GM12878 (cell line): ENCODE measurements around the gene EPHA1.

Experiments
- BRCA1 ChIP-seq: IDR thresholded peaks from 2 replicates; pipeline ENCODE4 v1.6.1; 2011; ENCODE audit warnings: low read depth, low read length, improper control_type of control experiment
- TCF7 ChIP-seq: IDR thresholded peaks from 2 replicates; pipeline ENCODE4 v1.6.1; 2014; ENCODE audit warnings: antibody characterized with exemption, borderline replicate concordance
- TF ChIP-seq, protein P1 (sequence below), 3 experiments: IDR thresholded peaks in 2 of 3; conservative IDR thresholded peaks in 1 of 3; 2 replicates each; pipeline ENCODE4 v1.5.1; 2011; ENCODE audit warnings: low read depth in 3 of 3, low read length in 3 of 3, mild to moderate bottlenecking in 3 of 3, control low read depth in 2 of 3, moderate library complexity in 2 of 3, inconsistent platforms in 1 of 3, mixed read lengths in 1 of 3; ENCODE audit not compliant: control insufficient read depth in 2 of 3, insufficient read depth in 1 of 3; ENCODE audit errors: extremely low read depth in 1 of 3
- TF ChIP-seq, protein P2 (sequence below): IDR thresholded peaks from 2 replicates; pipeline ENCODE4 v1.6.1; 2012; ENCODE audit warnings: low read depth, low read length, improper control_type of control experiment

DNA sequence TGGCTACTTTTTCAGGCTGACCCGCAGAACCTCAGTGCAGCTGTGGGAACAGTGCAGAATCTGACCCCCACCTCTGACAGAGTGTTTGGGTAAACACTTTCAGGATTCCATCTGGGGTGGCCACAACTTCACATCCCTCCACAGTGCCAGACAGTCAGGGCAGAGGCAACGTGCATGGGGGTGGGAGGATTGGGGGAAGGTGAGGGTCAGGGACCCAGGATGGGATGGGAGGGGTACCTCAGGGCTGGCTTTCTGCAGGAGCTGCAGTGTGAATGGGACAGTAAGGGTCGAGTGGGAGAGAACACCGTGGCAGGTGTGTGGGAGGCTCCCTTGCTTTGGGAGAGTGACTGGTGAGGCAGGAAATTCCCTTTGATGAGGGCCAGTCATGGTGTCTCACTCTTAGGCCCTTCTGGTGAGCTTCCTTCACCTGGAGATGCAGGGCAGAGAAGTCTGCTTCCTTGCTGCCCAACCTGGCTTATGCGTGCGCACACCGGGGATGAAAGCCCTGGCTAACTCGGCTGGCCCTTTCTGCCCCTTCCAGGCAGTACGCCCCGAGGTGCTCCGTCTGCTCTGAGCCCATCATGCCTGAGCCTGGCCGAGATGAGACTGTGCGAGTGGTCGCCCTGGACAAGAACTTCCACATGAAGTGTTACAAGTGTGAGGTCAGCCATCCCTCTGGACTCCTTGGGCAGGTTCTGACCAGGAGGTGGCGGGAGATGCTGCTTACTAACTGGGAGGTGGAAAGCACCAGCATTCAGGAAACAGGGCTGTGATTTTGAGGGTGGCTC is 19.1 kb downstream of the EPHA1 start:
- TF ChIP-seq, protein P1, sequence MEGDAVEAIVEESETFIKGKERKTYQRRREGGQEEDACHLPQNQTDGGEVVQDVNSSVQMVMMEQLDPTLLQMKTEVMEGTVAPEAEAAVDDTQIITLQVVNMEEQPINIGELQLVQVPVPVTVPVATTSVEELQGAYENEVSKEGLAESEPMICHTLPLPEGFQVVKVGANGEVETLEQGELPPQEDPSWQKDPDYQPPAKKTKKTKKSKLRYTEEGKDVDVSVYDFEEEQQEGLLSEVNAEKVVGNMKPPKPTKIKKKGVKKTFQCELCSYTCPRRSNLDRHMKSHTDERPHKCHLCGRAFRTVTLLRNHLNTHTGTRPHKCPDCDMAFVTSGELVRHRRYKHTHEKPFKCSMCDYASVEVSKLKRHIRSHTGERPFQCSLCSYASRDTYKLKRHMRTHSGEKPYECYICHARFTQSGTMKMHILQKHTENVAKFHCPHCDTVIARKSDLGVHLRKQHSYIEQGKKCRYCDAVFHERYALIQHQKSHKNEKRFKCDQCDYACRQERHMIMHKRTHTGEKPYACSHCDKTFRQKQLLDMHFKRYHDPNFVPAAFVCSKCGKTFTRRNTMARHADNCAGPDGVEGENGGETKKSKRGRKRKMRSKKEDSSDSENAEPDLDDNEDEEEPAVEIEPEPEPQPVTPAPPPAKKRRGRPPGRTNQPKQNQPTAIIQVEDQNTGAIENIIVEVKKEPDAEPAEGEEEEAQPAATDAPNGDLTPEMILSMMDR (IDR thresholded peaks at IDR 0.05 in 2 of 3, conservative IDR thresholded peaks at IDR 0.05 in 1 of 3; ENCODE audit: control insufficient read depth in 2 of 3, extremely low read depth in 1 of 3, insufficient read depth in 1 of 3, low read depth in 3 of 3, low read length in 3 of 3), result no peak
- TF ChIP-seq BRCA1 (no peak), TCF7 (no peak)
- TF ChIP-seq, protein P2, sequence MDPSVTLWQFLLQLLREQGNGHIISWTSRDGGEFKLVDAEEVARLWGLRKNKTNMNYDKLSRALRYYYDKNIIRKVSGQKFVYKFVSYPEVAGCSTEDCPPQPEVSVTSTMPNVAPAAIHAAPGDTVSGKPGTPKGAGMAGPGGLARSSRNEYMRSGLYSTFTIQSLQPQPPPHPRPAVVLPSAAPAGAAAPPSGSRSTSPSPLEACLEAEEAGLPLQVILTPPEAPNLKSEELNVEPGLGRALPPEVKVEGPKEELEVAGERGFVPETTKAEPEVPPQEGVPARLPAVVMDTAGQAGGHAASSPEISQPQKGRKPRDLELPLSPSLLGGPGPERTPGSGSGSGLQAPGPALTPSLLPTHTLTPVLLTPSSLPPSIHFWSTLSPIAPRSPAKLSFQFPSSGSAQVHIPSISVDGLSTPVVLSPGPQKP, result no peak
